GM21423 (cell line): ENCODE data around the gene SLC33A1.

Experiments used
- ATAC-seq: cut with Tn5 transposase; IDR thresholded peaks from one replicate; pipeline ENCODE4 v1.9.1; 2021; ENCODE audit warnings: mild to moderate bottlenecking, moderate library complexity; ENCODE audit not compliant: unreplicated experiment

Gene SLC33A1

DNA sequence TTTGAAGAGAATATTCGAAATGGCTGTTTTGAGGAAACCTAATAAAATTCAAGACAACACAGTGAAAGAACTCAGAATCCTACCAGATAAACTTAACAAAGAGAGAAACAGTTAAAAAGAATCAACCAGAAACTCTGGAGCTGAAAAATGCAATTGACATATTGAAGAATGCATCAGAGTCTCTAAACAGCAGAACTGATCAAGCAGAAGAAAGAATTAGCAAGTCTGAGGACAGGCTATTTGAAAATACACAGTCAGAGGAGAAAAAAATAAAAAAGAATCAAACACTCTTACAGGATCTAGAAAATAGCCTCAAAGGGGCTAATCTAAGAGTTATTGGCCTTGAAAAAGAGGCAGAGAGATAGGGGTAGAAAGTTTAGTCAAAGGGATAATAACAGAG, 61.7 kb downstream of the SLC33A1 start:
- ATAC-seq, result no peak

DNA sequence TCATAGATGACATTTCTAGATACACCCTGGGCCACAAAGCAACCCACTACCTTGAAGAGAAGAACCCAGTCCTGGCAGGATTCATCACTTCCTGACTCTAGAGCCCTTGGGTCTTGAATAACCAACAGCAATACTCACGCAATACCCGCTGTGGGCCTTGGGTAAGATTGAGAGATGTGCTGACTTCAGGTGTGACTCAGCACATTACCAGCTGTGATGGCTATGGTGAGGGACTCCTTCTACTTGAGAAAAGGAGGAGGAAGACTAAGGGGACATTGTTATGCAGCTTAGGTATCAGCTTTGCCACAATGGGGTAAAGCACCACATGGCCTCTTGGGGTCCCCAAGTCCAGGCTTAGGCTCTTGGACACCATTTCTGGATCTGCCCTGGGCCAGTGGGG, 63.0 kb downstream of the SLC33A1 start:
- ATAC-seq, result no peak

DNA sequence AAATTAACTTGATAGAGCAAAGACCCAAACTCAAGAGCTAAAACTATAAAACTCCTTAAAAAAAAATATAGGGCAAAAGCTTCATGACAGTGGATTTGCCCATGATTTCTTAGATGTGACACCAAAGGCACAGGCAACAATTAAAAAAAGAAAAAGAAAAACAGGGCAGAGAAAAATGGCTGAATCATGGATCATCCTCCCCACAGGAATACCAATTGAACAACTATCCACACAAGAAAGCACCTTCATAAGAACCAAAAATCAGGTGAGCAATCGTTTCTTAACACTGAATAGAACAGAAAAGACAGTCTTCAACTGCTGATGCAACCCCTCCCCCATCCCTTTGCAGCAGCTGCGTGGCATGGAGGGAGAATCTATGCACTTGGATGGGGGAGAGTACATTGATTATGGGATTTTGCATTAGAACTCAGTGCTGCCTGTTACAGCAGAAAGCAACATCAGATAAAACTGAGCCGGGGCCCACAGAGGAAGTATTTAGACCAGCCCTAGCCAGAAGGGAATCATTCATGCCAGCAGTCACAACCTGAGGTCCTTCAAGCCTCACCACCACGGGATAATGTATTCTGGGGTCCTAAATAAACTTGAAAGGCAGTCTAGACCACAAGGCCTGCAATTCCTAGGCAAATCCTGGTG, 63.8 kb downstream of the SLC33A1 start:
- ATAC-seq, result no peak

DNA sequence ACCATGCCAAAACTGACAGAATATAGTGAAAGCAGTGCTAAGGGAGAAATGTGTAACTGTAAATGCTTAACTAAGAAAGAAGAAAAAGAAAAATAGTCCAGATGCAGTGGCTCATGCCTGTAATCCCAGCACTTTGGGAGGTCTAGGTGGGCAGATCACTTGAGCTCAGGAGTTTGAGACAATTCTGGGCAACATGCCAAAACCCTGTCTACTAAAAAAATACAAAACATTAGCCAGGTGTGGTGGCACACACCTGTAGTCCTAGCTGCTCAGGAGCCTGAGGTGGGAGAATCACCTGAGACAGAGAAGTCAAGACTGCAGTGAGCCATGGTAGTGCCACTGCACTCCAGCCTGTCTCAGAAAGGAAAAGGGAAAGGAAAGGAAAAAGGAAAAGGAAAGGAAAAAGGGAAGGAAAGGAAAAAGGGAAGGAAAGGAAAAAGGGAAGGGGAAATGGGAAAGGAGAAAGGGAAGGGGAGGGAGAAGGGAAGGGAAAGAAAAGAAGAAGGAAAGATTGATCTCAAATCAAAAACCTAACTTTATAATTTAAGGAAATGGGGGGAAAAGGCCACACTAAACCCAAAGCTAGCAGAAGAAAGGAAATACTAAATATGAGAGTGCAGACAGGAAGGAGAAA, 68.4 kb downstream of the SLC33A1 start:
- ATAC-seq, result no peak

DNA sequence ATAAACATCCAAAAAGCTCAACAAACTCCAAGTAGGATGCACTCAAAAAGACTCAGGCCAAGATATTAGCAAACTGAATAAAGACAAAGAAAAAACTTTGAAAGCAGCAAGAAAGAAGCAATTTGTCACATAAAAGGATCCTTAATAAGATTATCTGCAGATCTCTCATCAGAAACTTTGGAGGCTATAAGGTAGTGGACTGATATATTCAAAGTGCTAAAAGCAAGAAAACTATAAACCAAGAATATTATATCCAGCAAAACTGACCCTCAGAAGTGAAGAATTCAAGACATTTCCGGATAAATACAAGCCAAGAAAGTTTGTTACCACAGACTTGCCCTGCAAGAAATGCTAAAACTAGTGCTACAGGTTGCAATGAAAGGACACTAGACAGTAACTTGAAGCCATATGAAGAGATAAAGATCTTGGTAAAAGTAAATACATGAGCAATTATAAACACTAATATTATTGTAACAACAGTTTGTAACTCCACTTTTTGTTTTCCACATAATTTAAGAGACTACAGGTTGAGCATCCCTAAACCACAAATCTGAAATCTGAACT, 71.8 kb downstream of the SLC33A1 start:
- no peak for ATAC-seq

DNA sequence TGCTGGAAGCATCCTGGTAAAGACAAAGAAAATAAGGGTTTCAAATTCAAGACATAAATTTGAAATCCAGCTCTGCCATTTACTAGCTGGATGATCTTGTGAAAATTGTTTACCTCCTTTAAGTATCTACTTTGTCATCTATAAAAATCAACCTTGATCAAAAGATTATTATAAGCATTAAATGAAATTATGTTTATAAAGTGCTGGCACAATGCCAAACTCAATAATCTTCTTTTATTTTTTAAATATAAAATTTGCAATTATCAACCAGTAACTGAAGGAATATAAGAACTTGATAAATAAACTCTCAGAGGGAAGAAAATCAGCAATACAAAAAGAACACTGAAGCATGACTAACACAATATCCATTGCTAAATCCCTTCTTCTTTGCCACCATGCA, 73.9 kb downstream of the SLC33A1 start:
- ATAC-seq, result no peak

DNA sequence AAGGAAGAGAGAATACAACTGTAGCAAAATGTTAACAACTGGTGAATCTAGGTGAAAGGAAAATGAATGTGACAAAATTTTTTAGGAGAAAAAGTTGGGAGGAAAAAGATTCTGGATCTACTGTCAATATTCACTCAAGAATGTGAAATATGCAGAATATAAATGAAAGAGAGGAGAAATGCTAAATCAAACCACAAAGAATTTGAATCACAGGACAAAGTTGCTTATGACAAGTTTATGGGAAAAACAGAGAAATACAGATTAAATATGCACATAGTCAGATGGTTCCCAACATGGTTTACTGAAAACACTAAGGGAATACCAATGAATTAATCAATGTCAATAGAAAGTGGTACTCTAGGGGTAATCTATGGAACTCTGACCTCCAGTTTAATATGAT, 75.8 kb downstream of the SLC33A1 start:
- ATAC-seq, result no peak

DNA sequence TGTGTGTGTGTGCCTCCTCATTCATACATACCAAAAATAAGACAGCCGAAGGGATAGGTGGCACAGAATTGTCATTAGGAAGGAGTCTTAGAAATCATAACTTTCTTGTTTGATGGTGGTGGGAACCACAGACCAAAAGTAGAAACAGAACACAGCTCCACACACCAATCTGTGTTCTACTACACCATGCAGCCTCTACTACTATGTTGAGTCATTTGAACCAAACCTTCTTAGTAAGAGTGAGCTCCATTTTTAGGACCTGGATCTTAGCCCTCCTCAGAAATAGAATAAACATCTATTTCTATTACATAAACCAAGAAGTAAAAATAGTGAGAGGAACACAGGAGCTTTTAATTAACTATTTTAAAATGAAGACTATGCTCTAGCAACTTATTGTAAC, 81.4 kb downstream of the SLC33A1 start:
- ATAC-seq, result no peak

DNA sequence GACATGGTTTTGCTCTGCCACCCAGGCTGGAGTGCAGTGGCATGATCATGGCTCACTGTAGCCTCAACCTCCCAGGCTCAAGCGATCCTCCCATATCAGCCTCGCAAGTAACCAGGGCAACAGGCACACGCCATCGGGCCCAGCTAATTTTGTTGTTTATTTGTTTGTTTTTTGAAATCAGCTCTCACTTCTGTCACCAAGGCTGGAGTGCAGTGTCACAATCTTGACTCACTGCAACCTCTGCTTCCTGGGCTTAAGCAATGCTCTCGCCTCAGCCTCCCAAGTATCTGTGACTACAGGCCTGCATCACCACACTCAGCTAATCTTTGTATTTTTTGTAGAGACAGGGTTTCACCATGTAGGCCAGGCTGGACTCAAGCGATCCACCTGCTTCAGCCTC, 83.1 kb downstream of the SLC33A1 start:
- ATAC-seq, result no peak
